ENCODE data around the gene SMTNL2.

SMTNL2 gene

DNA sequence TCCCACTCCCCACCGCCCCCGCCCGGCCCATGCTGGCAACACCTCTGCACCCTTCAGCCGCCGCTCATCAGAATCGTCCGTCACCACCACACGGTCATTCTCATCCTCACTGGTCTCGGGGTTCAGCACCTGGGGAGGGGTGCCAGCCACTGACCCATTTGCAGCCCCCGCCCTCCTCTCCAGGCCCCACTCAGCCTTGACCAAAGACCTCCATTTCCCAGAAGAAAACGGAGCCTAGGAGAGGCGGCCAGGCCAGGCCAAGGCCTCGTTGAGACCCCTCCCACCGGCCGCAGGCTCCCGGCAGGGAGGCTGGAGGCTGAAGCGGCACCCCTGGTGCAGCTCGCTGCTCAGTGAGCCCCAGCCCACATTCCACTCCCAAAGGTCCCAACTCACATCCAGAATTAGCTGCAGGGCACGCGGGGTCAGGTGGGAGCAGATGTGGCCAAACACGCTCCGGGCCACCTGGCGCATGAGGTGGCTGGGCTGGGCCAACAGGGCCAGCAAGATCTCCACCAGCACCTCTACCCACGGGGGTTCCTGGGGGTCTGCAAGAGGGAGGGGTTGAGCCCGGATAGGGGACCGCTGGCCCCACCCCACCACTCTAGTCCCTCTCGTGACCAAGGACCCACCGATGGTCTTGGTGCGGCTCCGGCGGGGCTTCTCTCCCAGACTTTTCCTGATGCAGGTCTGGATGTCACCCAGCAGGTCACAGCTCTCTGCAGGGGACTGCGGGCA is 38.9 kb upstream of the SMTNL2 start:
- no peak for DNase-seq (ENCODE audit: low spot score)

DNA sequence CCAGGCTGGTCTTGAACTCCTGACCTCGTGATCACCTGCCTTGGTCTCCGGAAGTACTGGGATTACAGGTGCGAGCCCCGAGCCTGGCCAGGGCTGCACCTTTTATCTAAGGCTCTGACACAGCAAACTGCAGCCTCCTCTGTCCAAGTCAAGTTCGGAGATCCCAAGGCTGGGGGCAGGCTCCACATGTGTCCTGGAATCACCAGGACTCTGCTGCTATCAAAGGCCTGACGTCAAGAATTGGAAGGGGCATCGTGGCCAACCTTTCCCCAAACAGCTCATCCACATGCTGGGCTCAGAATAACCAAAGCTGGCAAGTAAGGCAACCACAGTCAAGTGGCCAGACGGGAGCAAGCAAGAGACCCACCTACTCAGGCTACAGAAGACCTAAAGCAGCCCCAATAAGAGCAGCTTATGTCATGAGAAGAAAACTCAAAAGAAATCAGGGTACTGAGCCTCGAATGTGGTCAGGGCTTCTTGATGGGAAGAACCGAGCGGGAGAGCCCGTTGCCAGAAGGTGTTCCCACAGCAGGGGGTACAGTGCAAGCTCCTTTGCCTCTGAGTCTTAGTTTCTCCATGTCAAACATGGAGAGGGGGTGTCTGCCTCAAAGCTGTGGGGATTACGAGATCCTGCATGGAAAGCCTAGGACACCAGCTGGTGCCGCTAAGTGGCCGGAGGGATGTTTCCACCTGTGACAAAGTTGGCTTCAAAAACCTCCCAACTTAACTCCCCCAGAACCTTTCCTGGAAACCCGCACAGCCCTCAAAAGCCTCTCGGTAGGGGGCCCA is 37.0 kb upstream of the SMTNL2 start:
- DNase-seq (ENCODE audit: low spot score) = no peak

DNA sequence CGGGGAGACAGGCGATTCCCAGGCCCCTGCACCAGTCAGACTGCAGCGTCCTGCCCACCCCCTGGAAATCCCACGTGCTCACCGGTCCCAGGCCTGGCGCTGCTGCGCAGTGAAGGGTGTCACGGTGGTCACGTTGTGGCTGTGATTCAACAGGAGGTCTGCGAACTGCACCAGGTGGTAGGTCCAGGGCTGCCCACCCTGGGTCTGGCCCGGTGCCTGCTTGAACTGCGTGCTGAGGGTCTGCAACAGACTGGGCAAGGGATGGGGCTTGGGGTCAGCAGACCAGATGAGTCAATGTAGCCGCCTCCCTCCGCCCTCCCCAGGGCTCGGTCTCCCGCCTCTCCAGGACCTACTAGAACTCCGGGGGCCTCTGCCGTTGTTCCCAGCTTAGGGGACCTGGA is 36.3 kb upstream of the SMTNL2 start:
- no peak for DNase-seq (ENCODE audit: low spot score)

DNA sequence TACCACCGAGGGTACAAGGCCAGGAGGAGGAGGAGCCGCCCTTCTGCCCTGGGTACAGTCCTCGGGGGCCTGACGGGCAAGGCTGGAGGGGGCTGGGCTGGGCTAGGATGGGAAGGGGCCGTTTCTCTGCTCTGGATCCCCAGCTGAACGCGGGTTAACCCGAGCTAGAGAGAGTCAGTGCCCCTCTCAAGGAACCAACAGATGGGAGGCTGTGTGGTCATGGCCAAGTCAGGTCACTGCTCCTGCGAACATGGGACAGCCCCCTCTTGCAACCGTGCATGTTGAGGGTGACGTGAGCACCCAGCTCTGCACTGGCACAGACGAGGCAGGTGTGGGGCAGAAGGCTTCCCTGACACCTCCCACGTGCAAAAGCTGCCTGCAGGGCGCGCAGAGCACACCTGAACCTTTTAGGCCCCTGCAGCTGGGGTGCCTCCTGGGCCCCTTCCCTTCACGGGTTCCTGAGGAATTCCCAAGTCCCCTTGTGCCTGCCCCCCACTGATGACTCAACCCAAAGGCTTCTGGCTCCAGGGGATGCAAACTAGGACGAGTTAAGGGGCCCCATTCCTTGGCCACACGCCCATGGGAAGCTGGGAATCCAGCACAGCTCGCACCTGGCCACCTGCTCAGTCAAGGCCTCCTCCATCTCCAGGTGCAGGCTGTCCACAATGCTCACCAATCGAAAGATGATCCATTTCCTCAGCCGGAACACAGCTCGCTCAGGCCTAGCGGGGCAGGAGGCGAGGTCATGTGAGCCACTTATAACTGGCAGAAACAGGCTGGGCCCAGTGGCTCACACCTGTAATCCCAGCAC is 35.4 kb upstream of the SMTNL2 start:
- DNase-seq (ENCODE audit: low spot score) = no peak

DNA sequence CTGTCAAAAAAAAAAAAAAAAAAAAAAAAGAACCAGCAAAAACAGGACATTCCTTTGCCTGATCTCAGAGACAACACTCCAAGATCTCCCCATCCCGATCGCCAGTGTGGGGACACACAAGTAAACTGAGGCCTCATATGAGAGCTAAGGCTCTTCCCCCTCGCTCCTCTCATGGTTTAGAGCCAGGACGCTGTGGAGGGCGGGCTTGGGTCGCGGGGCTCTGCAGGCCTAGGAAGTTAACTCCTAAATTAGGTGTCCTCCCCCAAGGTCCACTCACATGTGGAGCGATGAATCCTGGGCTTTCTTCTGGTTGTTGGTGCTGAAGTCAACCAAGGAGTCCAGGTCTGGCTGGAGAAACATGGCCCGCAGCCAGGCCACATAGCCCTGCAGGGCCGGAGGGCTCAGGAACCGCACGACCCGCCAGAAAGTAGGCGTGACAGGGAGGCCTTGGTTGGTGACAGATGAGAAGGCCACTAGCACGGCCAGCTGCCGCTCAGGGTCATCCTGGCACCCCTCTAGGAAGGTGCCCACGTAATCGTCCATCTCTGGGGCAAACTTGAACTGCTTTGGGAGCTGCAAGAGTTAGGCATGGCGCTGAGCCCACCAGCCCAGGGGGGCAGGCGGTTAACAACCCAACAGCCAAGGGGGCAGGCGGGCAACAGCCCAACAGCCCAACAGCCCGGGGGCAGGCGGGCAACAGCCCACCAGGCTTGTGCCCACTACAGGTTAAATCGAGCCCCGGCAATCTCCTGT is 34.4 kb upstream of the SMTNL2 start:
- DNase-seq (ENCODE audit: low spot score) = no peak

DNA sequence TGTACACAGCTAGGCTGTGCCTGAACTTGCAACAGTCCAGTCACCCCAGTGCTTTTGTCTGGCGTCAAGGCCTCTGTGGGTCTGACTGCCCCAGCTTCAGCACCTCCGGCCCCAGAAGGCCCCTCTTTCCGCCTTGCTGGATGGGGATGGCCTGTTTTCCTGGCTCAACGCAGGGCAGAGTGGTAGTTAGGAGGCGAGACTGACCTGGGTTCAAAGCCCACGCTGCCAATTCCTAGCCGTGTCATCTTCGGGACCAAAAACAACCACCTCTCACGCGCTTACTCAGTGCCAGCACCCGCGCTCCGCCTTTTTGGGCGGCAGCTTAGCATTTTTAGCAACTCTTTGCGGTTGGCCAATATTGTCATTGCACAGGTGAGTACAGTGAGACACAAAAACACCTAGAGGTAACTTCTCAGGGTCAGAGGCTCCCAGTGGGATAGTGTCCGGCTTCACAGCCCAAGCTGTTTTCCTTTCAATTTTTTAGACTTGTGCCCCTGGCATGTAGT is 33.7 kb upstream of the SMTNL2 start:
- DNase-seq (ENCODE audit: low spot score) = no peak

DNA sequence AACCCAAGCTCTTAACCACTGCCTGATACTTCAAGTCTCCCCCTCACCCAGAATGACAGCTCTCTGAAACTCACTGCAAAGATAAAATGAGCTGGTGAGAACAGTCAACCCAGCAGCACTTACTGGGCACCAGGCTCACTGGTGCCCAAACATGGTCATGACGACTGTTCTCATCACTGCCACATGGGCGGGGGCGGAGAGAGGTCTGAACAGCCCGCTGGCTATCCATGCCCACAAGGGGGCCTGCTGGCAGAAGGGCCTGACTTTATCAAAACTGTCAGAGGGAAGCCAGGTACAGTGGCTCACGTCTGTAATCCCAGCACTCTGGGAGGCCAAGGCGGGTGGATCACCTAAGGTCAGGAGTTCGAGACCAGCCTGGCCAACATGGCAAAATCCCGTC is 33.2 kb upstream of the SMTNL2 start:
- DNase-seq (ENCODE audit: low spot score) = peak; percentile 7

DNA sequence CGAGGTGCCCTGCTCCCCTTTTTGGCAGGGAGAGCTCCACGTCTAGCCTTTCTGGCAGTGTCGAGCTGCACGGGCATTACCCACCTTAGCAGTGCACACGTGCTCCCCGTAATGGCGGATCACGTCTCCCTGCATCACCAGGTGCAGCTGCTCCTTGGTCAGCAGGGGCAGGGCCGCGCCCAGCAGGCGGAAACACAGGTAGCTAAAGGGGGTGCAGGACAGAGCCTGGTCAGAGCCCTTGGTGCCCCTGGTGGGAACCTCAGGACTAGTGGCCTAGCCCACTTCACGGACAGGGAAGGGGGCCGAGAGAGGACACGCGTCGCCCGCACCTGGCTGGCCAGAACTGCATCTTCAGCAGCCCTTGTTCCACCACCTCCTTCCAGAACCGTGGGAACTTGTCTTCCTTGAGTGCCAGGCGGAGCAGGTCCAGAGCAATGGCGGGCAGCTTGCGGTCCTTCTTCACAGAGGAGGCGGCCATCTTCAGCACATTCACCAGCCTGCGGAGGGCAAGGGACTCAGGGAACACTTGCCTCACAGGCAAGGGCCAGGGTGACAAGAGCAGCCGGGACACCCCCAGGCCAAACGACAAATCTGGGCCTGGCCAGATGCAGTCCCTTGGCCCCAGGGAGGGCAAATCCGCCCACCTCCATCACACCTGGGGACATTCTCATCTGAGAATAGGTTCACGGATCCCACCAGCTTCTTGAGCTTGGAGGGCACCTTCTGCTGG is 32.4 kb upstream of the SMTNL2 start:
- no peak for DNase-seq (ENCODE audit: low spot score)

DNA sequence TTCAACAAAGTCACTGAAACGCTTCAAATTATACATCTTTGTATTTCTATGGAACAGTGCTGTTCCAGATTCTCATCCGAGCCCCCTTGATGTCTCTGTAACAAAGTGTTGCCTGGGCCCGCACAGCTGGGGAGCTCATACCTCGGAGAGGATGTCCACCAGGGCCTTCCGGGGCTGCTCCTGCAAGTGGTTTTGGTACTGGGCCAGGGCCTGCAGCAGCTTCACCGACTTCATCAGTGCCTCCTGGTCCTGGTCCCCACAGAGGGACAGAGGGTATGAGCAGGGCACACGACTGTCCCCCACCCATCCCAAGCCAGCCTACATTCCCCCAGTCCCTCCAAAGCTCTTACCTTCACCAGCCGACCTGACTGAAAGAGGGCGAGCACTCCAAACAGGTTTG is 30.7 kb upstream of the SMTNL2 start:
- no peak for DNase-seq (ENCODE audit: low spot score)

DNA sequence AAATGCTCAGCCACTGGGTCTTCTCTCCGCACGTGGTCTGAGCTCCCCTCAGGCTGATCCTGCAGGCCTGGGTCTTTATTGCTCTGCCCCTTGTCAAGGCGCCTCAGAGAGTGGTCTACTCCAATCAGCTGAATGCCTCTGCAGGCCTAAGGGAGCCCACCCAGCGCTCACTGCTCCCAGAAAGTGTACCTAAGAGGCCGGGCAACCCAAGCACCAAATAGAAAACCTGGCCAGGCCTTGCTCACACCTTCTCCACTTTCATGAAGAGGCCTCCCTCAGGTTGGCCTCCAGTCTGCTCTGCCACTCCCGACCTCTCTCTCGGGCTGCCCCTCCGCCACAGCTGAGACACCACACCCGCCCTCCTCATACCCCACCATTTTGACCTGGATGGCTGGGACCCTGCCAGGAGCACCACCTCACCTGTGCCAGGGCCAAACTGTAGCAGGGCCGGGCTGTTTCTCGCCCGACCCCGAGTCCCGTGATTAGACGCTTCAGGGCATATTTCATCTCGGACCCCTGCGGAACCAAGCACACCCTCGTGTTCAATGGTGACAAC is 29.8 kb upstream of the SMTNL2 start:
- DNase-seq (ENCODE audit: low spot score) = no peak

DNA sequence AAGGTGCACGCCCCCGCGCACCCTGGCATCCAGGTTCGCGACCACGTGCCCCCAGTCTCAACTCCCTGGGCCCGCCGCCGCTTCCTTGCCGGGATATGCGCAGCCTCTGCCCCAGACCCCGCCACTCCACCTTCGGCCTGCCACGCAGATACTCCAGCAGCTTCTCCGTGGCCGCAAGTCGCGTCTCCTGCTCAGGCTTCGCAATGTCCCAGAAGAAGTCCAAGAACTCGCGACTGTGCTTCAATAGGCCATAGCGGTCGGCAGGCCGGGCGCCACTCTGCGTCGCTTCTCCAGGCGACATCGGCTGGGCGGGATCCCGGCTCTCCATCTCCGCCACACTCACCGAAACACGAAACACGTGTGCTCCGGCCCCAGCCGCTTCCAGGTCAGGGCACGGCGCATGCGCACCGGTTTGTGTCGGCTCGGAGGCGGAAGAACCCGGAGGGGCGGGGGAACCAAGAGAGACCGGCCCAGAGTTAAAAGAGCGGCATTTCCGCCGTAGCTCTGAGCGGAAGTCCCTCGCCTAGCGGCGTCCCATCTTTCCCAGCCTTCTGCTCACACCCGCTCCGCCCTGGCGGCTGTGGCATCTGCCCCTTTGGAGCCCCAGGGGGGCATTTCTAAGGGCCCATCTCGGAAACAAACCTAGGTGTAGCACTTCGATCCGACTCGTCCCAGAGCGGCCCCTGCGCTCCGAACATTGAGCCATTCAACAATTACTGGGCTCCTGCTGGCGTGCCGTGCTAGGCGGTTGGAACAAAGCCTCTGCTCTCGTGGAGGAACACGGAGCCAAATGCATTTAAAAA is 29.1 kb upstream of the SMTNL2 start, which contains the start of gene MYBBP1A:
Gene MYBBP1A (minus strand): TSS at position 388 of the 803 bp plus-strand sequence. CDS start 60 bp downstream, at position 328.
- peak; percentile 94 for DNase-seq (ENCODE audit: low spot score)

DNA sequence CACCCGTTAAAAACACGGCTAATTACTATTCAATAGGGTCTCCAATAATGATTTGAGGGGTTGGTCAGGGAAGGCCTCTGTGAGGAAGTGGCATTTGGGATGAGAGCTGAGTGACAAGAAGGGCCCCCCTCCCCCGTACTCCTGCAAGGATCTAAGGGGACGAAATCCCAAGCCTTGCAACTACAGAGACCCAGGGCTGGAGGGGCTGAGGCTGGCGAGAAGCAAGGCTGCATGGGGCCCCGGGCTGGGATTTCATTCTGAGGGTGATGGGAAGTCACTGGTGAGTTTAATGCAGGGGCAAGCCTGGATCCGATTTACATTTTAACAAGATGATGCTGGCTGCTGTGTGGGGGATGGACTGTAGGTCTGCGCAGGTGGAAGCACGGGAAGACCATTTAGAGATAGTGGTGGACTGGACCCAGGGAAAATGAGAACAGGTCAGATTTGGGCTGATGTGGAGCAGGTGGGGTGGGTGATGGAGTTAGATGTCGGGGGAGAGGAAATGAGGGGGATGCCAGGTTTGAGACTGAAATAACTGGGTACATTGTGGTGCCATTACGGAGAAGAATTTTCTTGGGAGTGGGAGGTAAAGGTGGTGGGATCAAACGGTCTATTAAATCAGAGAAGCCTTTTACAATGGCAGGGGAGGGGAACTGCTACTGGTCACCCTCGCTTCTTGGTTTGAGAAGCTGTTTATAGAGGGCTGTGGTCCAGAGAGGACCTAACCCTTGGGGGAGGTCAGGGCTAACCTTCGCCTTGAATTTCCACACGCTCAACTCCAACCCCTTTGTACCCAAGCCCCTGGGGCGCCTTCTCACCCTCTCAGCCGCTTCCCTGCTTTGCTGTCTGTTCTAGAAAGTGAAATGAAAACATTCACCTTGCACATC is 28.2 kb upstream of the SMTNL2 start:
- no peak for DNase-seq (ENCODE audit: low spot score)

DNA sequence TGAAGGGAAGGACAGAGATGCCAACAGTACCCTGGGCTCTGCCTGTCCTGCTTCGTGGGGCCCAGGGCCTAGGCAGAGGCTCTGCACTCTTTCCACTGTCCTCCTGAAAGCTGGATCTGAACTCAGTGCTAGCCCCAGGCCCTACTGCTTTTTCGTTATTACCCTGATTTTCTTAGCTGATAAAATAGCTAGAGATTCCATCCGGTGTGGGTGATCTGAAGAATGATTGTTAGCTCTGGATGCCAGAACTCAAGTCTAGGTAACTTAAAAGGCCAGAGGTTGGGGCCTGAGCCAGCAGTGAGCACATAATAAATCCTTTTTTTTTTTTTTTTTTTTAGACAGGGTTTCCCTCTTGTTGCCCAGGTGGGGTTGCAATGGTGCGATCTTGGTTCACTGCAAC is 27.3 kb upstream of the SMTNL2 start:
- DNase-seq (ENCODE audit: low spot score) = no peak

DNA sequence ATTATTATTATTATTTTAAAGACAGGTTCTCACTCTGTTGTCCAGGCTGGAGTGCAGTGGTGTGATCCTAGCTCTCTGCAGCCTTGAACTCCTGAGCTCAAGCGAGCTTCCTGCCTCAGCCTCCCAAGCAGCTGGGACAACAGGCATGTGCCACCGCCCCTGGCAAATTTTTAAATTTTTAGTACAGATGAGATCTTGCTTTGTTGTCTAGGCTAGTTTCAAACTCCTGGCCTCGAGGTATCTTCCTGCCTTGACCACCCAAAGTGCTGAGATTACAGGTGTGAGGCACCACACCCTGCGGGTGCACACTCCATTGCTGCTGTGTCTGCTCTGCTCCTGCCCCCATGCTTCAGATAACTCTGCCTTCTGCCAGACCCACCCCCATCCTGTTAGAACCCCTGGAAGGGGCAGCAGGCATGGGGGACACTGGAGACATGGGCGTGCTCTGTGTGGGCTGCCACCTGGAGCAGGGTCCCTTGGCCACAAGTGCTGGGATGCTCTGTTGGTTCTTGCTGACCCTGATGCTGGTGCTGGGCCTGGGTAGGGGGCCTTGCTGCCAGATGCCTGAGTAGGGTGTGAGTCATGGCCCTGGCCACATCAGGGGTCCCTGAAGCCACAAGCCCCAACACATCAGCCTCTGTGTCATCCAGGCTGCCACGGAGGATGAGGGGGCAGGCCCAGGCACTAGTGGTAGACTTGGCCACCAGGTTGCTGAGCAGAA is 26.5 kb upstream of the SMTNL2 start:
- no peak for DNase-seq (ENCODE audit: low spot score)

DNA sequence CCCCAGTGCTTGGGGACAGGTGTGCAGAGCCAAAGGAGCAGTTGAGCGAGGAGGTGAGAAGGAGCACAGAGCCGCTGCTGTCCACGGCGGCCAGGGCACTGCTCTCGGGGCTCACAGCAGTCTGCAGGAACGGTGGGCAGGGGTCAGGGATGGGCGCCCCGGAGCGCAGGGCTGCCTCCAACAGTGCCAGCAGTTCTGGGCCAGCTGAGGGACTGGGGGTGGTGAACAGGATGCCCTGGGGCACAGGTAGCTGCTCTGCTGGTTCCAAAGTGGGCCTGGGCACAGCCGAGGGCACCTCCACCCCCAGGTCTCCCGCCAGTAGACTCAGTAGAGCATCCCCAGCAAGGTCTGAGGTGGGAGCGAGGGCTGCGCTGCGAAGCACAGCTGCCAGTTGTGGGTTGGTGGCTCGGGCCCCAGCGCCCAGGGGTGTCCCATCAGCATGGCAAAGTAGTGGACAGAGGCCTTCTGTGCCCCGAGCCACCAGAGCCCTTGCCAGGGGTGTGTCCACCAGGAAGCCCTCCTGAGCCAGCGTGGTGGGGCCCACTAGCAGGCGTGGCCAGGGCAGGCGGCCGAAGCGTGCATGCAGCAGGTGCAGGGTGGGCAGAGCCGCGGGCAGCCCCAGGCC is 25.9 kb upstream of the SMTNL2 start:
- DNase-seq (ENCODE audit: low spot score) = no peak

DNA sequence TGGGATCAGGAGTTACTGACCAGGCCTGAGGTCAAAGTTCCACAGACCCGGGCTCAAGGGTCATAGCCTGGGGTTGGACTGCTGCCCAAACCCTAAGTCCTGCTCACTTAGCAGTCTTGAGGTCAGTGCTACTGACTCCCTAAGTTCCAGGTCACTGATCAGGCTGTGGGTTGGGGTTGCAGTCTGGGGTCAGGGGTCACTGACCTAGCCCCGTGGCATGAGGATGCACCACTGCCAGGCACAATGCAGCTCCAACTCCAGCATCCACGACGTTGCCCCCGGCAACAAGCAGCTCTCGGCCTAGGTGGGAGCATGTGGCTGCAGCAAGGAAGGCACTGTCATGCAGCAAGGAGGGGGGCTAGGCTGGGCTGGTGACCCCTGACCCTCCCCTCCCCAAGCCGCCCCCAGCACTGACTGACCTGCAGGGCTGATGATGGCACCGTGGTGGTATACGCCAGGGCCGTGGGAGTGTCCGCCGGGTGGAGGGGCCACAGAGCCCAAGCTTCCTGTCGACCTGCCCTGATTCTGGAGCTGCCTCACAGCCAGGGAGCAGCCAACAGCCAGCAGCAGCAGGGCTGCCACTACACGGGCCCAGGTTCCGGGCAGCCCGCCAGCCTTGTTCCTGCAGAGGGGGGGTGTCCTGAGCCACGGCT is 25.1 kb upstream of the SMTNL2 start:
- no peak for DNase-seq (ENCODE audit: low spot score)

DNA sequence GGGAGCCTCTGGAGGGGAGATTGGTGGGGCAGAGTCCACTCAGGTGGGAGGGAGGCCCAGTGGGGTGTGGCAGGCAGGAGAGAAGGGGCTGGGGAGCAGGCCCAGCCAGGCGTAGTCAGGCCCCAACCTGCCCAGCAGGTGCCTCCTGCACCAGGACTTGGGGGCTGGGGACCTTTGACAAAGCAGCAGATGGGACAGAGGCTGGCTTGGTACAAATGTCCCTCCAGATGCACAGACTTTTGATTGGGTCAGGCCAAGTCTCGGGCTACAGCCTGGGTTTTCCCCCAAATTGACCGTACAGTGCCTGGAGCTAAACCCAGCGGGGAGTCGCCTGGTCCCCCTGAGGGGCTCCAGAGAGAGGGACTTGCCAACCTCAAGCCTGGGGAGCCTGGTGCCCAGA is 24.4 kb upstream of the SMTNL2 start:
- no peak for DNase-seq (ENCODE audit: low spot score)
